Esophagus squamous epithelium (tissue), 4 donors: ENCODE data around the gene NNT.

Experiments used
- CTCF ChIP-seq, 6 experiments: fragments of 450-650 bp in 4 of 6; fragments of 200-600 bp in 2 of 6; sonication (generic) in 2 of 6; IDR thresholded peaks; one replicate each; pipeline ENCODE4 v1.5.1; 2016 to 2019; ENCODE audit warnings: antibody characterized with exemption in 6 of 6, mild to moderate bottlenecking in 4 of 6, moderate library complexity in 4 of 6
- POLR2A ChIP-seq, 4 donors: fragments of 450-650 bp; IDR thresholded peaks; one replicate each; pipeline ENCODE4 v1.6.1; 2017; ENCODE audit warnings: antibody characterized with exemption in 4 of 4, mild to moderate bottlenecking in 4 of 4, moderate library complexity in 3 of 4

GRCh38 chr5:43643327-43643726 lies 40.3 kb downstream of the NNT start:
- TF ChIP-seq CTCF (IDR thresholded peaks at IDR 0.05) (no peak), POLR2A (IDR thresholded peaks at IDR 0.05) (no peak)
